NCI-H146 treated with DMSO at 0.1 percent for 48 hours (cell line): ENCODE data around the gene TALDO1.

Source experiments
- DNase-seq: peaks from one replicate; lab custom pipeline; 2025; ENCODE audit not compliant: unreplicated experiment; lab: John Stamatoyannopoulos, UW

Gene TALDO1

DNA sequence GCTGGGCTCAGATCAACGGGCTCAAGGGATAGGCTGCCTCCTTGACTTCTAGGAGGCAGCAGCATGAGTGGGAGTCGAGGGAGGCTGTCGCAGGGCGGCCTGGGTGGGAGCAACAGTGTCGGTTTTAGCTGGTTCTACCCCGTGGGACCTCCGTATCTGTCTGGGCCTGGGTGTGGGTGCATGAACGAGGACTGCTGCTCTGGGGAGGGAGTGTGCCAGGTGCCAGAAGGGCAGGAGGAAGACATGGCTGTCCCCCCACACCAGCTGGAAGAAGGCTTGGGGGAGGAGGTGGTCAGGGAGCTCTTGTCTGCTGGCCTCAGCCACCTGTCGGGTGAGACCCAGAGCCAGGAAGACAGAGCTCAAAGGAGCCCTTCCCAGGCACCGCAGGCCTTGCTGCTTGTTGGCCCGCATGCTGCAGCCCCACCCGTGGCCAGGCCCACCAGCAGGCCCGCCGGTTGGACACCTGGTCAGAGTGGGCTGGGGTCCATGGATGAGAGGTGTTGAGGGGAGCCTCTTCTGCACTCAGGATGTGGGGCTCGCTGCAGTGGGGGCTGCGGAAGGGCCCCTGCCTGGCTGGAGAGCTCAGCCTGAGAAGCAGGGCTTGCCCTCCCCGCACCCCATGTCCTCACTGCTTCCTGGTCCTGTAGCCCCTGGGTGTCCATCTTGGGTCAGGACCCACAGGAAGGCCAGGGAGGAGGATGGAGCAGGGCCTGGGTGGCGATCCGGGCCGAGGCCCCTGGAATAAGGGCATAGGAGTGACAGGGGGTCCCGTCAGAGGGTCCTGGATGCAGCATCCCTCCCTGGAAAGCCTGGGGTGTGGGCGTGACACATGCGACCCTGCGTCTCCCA, 39.2 kb downstream of the TALDO1 start:
- DNase-seq: no peak

DNA sequence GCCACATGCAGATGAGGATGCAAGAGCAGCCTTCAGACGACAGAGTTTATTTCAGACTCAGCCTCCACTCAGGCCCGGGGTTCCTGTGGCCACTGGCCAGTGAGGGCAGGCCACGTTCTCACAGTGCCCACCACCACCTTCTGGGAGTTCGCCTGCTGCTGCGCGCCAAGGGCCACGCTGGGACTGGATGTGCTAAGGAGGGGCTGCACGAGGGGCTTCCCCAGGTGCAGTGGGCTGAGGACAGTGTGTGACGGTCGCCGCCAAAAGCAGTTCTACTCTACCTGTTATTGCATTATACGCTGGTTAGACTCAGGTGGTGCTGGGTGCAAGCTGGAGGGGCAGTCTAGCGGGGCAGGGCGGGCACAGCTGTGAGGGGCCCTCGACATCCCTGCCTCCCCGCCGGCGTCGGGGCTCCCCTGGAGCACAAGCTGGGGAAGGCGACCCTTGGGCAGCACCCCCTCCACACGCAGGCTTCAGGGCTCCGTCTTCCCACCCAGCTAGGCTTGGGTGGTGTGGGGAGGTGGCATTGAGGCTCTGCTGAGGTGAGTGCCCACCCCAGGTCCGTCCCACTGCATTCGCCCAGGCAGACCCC, 39.9 kb downstream of the TALDO1 start:
- no peak for DNase-seq

DNA sequence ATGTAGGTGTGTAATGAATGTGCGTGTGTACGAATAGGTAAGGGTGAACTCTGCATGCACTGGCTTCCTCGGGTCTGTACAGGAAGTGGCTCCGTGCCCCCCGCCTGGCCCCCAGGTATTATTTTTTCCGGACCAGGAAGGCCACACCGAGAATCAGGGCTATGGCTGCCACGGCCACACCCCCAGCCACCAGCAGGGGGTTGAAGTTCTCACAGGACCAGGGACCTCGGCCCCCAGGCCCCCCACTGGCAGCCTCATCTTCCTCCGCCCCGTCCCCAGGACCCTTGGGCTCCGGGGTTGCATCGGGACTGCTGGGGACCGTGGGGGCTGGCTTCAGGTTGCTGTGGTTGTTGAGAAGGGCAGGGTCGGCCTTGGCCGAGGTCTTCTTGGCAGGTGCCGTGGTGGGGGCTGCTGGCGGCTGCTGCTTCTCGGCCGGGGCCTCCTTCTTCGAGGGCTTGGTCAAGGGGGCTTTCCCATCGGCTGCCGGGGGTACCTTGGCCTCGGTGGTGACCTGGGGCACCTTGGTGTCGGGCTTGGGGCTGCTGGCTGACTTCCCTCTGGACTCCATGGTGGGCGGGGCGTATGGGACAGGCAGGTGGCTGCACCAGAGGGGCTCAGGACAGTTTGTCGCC, 40.9 kb downstream of the TALDO1 start:
- DNase-seq: no peak

DNA sequence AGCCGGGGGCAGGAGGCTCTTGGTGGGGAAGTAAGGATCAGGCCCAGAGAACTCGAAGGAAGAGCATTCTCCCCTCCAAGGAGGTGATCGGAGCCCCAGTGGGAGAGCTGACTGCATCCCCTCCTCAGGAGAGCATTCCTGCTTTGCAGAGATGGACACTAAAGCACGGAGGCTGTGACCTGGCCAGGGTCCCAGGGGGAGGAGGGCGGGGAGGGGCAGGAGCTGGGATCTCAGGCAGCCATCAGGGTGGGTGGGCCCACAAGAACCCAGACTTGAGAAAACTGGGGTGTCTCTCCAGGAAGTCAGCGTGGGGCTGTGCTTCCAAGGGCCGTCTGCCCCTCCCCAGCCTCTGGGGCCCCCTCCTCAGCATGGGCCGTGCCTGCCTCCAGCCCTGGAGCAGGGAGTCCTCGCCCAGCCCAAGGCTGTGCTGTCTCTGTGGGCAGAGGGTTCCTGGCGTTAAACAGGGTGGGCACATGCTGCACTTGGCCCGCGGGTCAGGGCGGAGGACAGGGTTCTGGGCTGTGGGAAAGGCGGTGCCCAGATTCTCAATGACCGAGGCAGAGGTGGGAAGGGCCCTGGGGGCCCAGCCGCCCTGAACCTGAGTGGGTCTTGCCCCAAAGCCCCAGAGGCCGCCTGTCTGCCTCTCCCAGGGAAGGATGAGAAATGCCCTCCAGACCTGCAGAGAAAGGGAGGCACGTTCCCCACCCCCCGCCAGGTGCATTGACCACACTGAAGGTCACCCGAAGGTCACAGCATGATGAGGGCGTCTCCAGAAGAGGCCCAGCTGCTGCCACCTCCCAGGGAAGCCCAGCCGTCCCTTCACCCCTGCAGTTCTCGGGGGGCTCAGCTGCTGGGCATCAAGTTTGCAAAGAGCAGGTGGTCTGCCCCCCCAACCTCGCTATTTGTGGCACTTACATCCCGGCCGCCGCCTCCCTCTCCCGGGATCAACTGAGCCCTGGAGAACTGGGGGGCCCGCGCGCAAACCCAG, 42.0 kb downstream of the TALDO1 start:
- peak; percentile 13 for DNase-seq

DNA sequence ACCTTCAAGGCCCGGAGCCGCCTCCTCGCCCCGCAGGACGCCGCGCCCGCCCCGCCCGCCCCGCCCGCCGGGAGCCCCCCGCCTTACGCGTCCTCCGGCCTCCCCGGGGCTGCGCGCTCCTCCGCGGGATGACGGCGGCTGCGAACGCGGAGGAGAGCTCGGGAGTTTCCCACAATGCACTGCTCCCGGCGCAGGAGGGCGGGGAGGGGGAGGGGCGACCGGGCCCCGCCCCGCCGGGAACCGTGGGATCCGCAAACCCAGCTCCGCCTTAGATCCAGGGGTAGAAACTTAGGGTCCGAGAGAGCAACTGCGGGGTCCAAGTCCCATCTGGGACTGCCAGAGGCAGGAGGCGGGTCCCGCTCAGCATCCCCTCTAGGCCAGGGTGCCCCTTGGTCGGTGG, 42.7 kb downstream of the TALDO1 start, which contains the start of gene CEND1:
TSS of gene CEND1 (minus strand) at position 148 of the 400 bp plus-strand sequence. CDS start 1,514 bp downstream, outside the sequence.
- no peak for DNase-seq

DNA sequence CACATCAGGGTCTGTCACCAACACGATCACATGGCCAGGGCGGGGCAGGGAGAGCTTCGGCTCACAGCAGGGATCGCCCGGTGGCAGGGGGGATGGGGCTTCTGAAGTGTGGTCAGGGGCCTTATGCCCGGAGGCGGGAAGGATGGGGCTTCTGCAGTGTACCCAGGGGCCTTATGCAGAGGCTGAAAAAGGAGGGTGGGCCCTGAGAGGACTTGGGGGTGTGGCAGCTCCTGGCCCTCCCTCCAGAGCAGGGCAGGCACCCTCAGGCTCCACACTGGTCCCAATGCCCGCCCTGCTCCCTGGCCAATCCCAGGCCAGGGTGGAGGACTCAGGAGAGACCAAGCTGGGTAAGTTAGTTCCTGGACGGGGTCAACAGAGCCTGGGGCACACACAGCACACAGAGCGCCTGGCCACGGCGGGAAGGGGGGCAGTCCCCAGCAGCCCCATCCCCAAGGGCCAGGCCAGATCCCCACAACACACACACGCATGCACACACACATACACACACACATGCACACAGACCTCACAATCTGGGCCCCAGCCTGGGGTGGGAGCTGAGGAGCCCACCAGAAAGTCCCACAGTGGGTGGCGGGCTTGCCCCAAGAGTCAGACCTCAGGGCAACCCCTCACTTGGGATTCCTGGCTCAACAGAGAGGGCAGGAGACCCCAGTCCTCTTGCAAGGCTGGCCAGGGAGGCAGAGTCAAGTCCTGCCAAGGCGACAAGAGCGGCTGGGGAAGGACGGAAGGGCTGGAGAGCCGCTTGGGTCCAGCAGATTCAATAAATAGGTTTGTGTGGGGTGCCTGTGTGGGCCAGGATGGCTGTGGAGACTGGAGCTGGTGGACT, 43.7 kb downstream of the TALDO1 start:
- no peak for DNase-seq

DNA sequence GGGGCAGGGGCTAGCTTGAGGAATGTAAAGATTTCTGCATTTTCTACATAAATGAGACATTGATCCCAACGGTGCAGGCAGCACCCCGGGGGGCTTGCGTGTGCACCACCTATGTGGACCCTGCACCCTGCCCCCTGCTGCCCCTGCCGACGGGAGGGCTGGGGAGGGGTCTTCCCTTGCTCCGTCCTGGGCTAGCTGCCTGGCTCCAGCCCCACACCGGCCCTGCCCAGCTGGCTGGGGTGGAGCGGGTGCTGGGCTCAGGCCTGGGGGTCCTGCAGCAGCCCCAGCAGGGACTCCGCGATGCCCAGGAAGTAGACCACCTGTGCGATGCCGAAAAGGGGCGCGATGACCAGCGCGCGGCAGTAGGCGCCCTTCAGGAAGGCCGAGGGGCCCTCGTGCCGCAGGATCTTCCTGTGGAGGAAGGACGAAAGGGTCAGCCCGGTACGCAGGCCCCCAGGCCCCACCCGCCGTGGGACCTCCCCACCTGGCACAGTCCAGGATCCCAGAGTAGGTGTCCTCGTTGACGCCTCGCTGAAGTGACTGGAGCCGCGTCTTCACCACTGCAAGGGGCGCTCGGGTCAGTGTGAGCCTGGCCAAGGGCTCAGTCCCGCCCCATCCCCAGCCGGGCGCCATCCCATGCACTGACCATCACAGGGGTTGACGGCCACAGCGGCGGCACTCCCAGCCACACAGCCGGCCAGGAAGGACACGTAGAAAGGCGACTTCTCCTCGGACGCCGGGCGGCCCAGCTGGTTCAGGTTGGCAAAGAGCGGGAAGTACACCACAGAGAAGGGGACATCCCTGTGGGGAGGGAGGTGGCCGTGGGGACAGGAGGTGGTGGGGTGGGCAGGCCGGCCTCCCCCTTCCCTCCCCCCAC, 44.6 kb downstream of the TALDO1 start:
- no peak for DNase-seq

DNA sequence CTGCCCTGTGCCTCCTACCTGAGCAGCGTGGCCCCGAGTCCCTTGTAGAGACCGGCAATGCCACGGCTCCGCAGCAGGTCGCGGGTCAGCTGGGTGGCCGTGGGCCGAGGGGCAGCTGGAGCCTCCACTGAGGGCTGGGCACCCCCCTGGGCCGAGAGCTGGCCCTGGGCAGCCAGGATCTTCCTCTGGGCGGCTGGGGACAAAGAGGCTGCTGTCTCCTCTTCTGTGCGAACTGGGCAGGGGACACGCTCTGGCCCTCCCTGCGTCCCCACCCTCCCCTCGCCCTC, 45.2 kb downstream of the TALDO1 start:
- DNase-seq: no peak

DNA sequence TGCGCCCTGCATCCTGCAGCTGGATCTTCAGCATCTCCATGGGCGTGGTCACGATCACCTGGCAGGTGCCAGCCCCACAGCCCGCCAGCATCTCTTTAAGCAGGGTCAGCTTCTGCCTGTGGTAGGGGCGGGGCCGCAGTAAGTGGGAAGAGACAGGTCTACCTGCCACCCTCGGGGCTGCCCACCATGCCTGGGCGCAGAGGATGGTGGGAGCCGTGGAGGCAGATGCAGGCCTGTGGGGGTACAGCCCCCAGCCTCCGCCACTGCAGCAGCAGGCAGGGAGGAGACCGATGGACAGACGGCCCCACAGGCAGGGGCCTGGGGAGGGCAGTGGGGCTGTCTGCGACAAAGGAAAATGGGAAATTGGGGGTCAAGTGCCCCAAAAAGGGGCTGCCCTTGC, 45.6 kb downstream of the TALDO1 start:
- no peak for DNase-seq

DNA sequence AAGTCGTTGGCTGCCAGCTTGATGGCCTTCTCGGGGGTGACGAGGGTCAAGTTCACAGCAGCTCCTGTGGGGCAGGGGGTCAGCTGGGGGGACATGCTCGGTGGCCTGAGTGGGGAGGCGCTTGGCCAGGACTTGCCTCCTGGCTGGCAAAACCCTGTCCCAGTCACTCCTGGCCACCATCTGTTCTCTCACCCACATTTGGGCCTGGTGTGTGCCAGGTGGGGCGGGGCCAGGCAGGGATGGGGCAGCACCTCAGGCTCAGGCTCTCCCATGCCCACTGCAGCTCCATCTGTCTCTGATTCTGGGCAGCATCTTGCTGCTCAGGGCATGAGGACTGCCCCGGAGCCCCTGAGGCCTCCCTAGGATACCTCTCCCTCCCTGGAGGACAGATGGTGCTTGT, 46.3 kb downstream of the TALDO1 start:
- DNase-seq: no peak

DNA sequence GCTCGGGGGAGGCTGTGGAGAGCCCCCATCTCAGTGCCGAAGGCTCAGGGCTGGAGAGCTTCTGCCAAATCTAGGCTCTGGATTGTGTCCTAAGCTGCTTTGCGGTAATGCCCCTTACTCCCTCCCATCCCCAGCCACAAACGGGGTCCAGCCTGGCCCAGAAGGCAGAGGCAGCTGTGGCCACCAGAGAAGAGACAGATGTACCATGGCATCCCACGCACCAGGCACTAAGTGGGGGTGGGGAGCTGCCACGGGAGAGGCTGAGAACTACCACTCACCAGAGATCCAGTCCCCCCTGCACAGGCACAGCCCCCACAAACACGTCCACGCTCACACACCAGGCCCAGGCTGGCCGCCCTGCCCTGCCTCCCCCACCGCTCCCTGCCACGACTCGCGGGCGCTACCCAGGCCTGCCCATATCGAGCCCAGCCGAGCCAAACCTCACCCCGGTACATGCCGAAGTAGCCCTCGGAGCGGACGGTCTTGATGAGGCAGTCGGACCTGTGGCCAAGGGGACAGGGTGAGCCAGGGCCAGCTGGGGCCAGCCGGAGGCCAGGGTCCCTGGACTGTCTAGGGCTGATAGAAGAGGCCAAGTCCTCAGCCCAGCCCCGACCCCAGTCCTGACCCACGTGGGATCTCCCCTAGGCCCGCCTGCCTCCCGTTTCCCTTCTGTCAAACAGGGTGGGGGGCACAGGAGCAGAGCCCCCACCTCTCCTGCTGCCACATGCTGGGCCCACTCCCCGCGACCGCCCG, 46.9 kb downstream of the TALDO1 start:
- DNase-seq: no peak

DNA sequence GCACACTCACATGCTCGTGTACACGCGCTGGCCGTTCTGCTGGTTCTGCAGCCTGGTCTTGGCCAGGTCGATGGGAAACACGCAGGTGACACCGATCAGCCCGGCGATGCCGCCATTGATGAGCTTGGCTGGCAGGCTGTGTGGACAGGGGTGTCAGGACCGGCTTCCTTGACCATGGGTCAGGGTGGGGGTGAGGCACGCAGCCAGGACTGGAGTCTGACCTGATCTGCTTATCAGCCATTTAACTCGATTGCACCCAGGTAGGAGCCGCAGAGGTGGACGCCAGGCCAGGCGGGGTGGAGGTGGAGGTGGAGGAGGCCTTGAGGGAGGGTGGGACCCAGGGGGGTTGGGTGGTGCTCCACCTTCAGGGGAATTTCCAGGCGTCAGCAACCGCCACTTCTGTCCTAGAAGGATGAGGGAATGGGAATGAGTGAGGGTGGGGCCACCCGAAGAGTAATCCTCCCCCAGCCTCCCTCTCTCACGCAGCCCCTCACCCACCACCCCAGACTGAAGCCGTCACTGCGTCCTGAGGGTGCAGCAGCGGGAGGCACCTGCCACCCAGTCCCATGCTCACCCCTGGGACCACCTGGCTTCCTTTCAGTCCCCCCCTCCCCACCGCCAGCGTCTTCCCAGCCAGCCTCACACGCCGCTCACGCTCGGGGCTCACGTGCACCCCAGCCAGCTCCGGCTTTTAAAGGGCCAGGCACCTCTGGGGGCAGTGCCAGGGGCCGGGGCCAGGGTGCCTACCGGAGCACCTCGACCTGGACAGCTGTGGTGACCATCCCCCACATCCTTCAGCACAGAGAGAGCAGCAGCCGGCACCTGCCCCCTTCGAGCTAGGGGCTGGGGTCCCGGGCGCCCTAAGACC, 47.7 kb downstream of the TALDO1 start:
- no peak for DNase-seq

DNA sequence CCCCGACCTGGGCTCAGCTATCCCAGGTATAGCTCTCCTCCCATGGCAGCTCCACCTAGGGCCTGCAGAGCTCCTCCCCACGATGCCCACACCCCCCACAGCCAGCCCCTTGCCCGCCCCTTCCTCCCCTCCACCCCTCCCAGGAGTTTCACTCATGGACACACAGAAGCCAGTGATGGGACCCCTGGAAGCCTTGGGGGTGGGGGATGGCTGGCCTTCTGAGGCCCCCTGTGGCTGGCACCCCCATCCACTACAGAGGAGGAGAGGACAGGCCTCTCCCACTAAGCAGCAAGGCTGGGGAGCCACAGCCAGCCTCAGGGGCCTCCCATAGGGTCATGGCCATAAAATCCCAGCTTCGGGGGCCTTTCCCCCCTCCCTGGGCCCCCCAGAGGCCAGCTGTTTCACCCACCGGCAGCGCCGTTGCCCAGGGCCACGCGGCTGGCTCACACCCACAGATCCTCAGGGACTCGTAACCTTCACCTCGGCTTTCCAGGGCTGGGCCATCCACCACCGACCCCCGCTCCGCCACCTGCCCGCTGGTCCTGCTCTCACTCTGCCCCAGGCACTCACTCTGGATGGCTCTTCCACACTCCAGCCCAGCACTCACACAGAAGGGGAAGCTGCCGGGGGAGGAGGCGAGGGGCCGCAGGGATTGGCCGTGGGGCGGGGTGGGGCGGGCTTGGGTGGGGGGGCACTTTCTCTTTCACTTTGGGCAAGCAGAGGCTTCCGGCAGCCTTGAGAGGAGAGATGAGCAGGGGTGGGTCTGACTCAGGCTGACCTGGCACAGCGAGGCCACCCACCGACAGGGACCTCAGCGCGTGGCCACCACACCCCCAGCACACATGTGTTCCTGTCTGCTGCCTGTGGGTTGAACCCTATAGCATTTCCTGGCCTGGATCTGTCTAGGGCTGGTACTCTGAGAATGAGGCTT, 48.6 kb downstream of the TALDO1 start:
- no peak for DNase-seq

DNA sequence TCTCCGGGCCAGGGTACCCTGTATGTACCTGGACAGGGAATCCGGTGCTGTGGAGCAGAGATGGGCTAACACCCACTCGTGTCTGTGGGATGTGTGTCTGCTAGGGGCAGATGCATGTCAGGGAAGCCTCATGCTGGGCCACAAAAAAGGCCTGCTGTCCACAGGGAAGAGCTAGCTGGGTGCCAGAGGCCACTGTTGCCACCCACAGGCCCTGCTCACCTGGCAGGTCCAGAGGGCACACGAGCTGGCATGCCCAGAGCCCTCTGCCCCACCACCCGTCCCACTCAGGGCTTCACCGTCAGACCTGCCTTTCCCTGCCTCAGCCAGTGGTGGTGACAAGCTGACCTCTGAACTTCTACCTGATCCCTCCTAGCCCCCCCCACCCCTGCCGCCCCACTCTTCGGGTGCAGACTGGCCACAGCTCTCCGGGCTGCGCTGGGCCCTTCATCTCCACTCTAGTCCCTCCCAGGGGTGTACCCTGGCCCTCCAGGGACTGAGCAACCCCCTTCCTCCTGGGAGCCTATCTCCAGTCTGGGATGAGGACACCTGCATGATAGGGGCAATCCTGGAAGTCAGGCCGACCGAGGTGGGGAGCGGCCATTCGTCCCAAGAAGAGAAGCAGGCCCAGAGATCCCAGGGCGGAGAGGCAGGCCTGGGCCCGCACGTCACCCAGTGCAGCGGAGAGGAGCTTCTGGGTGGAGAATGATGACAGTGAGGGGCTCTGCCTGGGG, 49.5 kb downstream of the TALDO1 start:
- DNase-seq: no peak

DNA sequence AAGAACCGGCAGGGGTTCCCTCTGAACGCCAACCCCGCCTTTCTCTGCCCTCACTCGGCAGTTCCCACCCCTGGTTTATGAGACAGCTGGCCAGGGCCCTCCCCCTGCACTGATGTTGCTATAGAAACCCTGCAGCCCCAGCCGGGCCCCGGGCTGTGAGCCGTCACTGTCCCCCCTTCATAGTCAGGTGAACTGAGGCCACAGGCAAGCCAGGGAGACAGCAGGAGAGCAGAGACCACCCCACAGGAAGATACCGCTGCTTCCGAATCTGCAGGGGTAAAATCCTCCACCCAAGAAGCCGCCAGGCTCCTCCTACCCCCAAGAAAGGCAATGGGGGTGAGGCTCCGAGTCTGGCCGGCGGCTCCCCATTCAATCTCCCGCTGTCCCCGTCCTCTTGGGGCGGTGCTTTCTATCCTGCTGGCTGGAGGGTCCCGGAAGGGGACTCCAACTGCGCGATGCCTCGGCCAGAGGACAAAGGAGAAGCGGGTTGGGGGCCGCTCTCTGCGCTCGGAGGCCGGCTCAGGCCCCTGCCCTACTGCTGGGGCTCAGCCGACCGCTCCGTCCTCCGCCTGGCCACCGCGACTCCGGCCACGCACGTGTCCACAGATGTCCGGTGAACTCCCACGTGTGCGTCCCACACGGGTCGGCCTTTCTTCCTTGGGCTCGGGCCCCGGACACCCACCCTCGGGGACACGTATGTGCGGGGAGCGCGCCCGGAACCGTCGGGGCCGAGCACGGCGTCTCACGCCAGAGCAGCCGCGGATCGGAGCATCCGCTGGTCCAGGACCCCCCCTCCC, 50.2 kb downstream of the TALDO1 start:
- DNase-seq: peak; percentile 79
